Activated CD8-positive, alpha-beta T cell treated with anti-CD3 and anti-CD28 coated beads for 36 hours (primary cell): Measurements from ENCODE around the gene SELP. TPM values are rescaled to one million over a fixed set of nuclear protein-coding genes. Genes with fewer than 3 reads are reported as not detected.

Experiments
- ATAC-seq: fragments of 200-7000 bp; cut with Tn5 transposase; one replicate; pipeline ENCODE4 v1.10.0; 2021; ENCODE audit warnings: mild to moderate bottlenecking, moderate library complexity
- CTCF ChIA-PET: fragments of 350-600 bp; sonication (Branson Sonifier 250); formaldehyde crosslinking; loops from one replicate; lab custom pipeline; 2021; ENCODE audit warnings: antibody characterized with exemption; lab: Charles Lee
- POLR2A ChIA-PET: fragments of 350-600 bp; sonication (Branson Sonifier 250); formaldehyde crosslinking; loops from one replicate; lab custom pipeline; 2021; ENCODE audit warnings: antibody characterized with exemption; lab: Charles Lee
- DNase-seq: peaks from one replicate; pipeline ENCODE4 v3.0.0-alpha.2; 2020
- H3K27ac Mint-ChIP-seq: one replicate; pipeline ENCODE4 v1.8.0; 2021; ENCODE audit warnings: mild to moderate bottlenecking, mixed read lengths
- H3K27me3 Mint-ChIP-seq: one replicate; pipeline ENCODE4 v1.8.0; 2021; ENCODE audit warnings: mixed read lengths
- H3K36me3 Mint-ChIP-seq: one replicate; pipeline ENCODE4 v1.8.0; 2021; ENCODE audit warnings: low read depth, mixed read lengths
- H3K4me1 Mint-ChIP-seq: one replicate; pipeline ENCODE4 v1.8.0; 2021; ENCODE audit warnings: low read depth, mixed read lengths
- H3K4me3 Mint-ChIP-seq: one replicate; pipeline ENCODE4 v1.8.0; 2021; ENCODE audit warnings: mild to moderate bottlenecking, moderate library complexity, mixed read lengths
- H3K9me3 Mint-ChIP-seq: one replicate; pipeline ENCODE4 v1.8.0; 2021; ENCODE audit warnings: mixed read lengths
- intact Hi-C: fragments of 100-400 bp; cut with micrococcal nuclease; formaldehyde crosslinking; loops from one replicate; pipeline ENCODE4 v1.10.0; 2022
- total RNA-seq, 2 experiments: library from RNA; stranded (reverse); gene quantifications; one replicate each; pipeline ENCODE4 v1.2.3, GENCODE V29; 2021
- TF ChIP-seq, protein P1 (sequence below): fragments of 200-600 bp; IDR thresholded peaks from one replicate; pipeline ENCODE4 v1.8.0; 2022; ENCODE audit warnings: antibody characterized with exemption, mild to moderate bottlenecking

Gene SELP
- total RNA-seq, 2 experiments from 2014 or later = 0.50 to 0.81 TPM

DNA sequence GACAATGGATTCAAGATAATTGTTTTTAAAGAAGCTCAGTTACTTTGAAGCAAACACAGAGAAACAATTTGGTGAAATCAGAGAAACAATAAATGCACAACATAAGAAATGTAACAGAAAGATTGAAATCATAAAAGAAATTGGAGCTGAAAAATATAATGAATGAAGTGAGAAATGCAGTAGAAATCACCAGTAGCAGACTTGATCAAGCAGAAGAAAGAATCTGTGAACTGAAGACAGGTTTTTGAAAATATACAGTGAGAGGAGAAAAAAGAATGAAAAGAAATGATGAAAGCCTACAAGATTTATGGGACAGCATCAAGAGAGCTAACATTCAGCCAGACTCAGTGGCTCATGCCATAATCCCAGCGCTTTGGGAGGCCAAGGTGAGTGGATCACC, 4.2 kb upstream of the SELP start:
- POLR2A ChIA-PET = interaction anchor here (0.7 to 0.8 kb wide), 3 partner anchors 8 to 68 kb away, joined by 3 to 4 read pairs (median 3); no protein-coding TSS in a partner anchor
- H3K36me3 Mint-ChIP-seq = peaks cover 11% of the 10 kb centered on the region
- no peak overlapping the region for H3K4me3 Mint-ChIP-seq
- TF ChIP-seq, protein P1, sequence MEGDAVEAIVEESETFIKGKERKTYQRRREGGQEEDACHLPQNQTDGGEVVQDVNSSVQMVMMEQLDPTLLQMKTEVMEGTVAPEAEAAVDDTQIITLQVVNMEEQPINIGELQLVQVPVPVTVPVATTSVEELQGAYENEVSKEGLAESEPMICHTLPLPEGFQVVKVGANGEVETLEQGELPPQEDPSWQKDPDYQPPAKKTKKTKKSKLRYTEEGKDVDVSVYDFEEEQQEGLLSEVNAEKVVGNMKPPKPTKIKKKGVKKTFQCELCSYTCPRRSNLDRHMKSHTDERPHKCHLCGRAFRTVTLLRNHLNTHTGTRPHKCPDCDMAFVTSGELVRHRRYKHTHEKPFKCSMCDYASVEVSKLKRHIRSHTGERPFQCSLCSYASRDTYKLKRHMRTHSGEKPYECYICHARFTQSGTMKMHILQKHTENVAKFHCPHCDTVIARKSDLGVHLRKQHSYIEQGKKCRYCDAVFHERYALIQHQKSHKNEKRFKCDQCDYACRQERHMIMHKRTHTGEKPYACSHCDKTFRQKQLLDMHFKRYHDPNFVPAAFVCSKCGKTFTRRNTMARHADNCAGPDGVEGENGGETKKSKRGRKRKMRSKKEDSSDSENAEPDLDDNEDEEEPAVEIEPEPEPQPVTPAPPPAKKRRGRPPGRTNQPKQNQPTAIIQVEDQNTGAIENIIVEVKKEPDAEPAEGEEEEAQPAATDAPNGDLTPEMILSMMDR = no peak
- CTCF ChIA-PET = interaction anchor here (0.7 to 3.7 kb wide), 3 partner anchors 8 to 79 kb away, joined by 3 to 15 read pairs (median 5); no protein-coding TSS in a partner anchor
- no peaks in the 10 kb centered on the region for H3K27me3 Mint-ChIP-seq
- peaks cover 19% of the 10 kb centered on the region for H3K4me1 Mint-ChIP-seq
- H3K27ac Mint-ChIP-seq = no peak overlapping the region
- intact Hi-C loops = no loop called here
- no peak for DNase-seq
- peaks cover 24% of the 10 kb centered on the region for H3K9me3 Mint-ChIP-seq
- no peak for ATAC-seq

DNA sequence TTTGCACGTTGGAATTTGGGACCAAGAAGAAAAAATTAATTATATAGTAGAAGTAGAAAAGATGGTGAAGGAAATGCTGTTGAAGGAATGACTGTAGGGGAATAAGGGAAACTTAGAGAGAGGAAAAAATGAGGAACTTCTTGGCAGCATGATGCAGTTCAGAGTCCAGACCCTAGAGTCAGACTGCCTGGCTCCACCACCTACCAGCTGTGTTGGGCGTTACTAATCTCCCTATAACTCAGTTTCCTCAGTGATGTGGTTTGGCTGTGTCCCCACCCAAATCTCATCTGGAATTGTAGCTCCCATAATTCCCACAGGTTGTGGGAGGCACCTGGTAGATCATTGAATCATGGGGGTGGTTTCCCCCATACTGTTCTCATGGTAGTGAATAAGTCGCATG, 1.3 kb upstream of the SELP start:
- DNase-seq (no peak), ATAC-seq (no peak)
- POLR2A ChIA-PET = interaction anchor here (0.9 to 1.4 kb wide), 3 partner anchors 11 to 1123 kb away, joined by 3 to 4 read pairs (median 4); no protein-coding TSS in a partner anchor
- Mint-ChIP-seq H3K27me3 (no peaks in the 10 kb centered on the region), H3K36me3 (peaks cover 15% of the 10 kb centered on the region), H3K4me3 (no peak overlapping the region), H3K9me3 (peaks cover 18% of the 10 kb centered on the region), H3K4me1 (peaks cover 37% of the 10 kb centered on the region), H3K27ac (no peak overlapping the region)
- TF ChIP-seq, protein P1 = no peak
- CTCF ChIA-PET = interaction anchor here (1.1 to 1.5 kb wide), 3 partner anchors 9 to 55 kb away, joined by 3 to 4 read pairs (median 3); no protein-coding TSS in a partner anchor
- intact Hi-C loops = no loop called here

DNA sequence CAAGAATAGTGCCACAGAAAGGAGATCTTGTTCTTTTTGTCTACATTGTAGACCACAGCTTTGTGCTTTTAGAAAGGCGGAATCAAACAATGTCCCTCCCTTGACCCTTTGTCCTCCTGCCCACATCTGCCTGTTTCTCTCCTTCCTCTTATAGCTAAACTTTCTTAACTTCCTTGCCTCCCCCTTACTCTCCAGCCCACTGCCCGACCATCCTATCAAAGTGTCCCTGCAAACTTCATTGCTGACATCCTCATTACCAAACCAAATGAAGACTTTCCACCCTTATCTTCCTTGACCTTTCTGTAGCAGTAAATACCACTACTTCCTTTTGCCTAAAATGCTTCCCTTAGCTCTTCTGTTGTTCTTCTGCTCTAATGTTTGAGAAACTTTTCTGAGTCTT, 5.0 kb downstream of the SELP start:
- ChIA-PET POLR2A (no interaction called here), CTCF (interaction anchor here (1.2 to 1.6 kb wide), 4 partner anchors 8 to 71 kb away, joined by 3 to 5 read pairs (median 4); no protein-coding TSS in a partner anchor)
- H3K4me3 Mint-ChIP-seq = no peak overlapping the region
- peaks cover 12% of the 10 kb centered on the region for H3K36me3 Mint-ChIP-seq
- peaks cover 64% of the 10 kb centered on the region for H3K4me1 Mint-ChIP-seq
- H3K27me3 Mint-ChIP-seq = no peaks in the 10 kb centered on the region
- peaks cover 2% of the 10 kb centered on the region for H3K9me3 Mint-ChIP-seq
- peak overlapping the region; percentile 55 for H3K27ac Mint-ChIP-seq
- intact Hi-C loops = no loop called here
- no peak for ATAC-seq
- DNase-seq = no peak
- TF ChIP-seq, protein P1 = no peak

DNA sequence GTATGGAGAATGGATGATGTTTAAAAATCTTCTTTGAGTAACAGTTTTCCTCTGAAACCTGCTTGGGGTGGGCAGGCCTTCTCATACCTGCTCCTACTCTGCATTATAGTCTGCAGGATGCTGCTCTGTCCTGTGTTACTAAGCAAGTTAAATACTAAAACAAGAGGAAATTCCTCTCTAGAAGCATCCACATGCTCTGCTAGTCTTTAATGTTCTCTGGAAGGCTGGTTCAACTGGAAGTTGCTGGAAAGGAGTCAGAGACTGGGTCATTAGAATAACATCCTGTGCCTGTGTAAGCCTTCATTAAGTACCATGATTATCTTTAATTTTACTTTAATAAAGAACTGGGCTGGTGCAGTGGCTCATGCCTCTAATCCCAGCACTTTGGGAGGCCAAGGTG, 5.8 kb downstream of the SELP start:
- H3K36me3 Mint-ChIP-seq = peaks cover 12% of the 10 kb centered on the region
- peaks cover 58% of the 10 kb centered on the region for H3K4me1 Mint-ChIP-seq
- ChIA-PET CTCF (interaction anchor here (1.2 to 1.6 kb wide), 2 partner anchors 8 to 72 kb away, joined by 3 to 5 read pairs; no protein-coding TSS in a partner anchor), POLR2A (no interaction called here)
- H3K27ac Mint-ChIP-seq = peak overlapping the region; percentile 55
- intact Hi-C loops = no loop called here
- H3K9me3 Mint-ChIP-seq = peaks cover 2% of the 10 kb centered on the region
- DNase-seq (no peak), ATAC-seq (peak; percentile 17)
- H3K27me3 Mint-ChIP-seq = no peaks in the 10 kb centered on the region
- TF ChIP-seq, protein P1 = no peak
- no peak overlapping the region for H3K4me3 Mint-ChIP-seq
